ENCODE results near the gene SEC14L3.
A peak's percentile ranks its signal among the peaks of the same experiment; 100 is the strongest.

Gene SEC14L3

DNA sequence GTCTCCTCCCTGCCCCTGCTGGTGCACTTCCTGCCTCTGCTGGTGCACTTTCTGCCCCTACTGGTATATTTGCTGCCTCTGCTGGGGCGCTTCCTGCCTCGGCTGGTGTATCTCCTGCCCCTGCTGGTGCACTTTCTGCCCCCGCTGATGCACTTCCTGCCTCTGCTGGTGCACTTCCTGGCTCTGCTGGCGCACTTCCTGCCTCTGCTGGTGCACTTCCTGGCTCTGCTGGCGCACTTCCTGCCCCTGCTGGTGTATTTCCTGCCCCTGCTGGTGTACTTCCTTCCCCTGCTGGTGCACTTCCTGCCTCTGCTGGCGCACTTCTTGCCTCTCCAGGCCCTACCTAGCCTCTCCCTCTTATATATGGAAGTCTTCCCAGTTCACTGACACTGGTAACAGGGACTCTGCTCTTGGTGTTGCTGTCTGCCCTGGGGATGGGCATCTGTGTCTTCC lies 36.1 kb downstream of the SEC14L3 start:
- peak; percentile 62 for TF ChIP-seq SPI1 (IDR thresholded peaks at IDR 0.05; ENCODE audit: borderline replicate concordance, low read depth)
- TF ChIP-seq GABPA (IDR thresholded peaks at IDR 0.05; ENCODE audit: low read depth): peak; percentile 74
- no peak for TF ChIP-seq POLR2AphosphoS5 (IDR thresholded peaks at IDR 0.05; ENCODE audit: low read depth)
- Histone ChIP-seq H3K27me3 (ENCODE audit: insufficient read depth, poor library complexity, severe bottlenecking) (no peaks in the 10 kb centered on the region), H3K27ac (replicated peaks) (no peak overlapping the region; the same call in 1 of the 2 replicates), H3K4me3 (replicated peaks; ENCODE audit: insufficient read depth, low read length) (no peak overlapping the region)
- DNase-seq (ENCODE audit: low read depth in 1 of 2, low spot score in 1 of 2): peak; percentile 57 to 62

DNA sequence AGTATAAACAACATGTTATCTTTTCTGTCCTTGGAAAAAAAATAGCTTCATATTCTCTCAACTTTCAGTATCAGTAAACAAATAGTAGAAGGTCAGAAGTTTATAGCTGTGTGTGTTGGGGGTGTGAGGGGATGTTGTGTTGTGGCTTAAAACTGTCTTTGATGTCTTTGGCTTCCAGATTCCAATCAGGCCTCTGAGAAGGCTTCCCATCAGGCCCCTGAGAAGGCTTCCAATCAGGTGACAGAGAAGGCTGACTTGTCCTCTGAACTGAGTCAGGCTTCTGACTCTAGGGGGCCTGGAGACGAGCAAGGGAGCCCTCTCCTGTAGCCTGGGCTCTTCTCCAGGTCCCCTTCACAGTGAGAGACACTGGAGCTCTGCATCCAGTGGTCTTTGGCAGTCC lies 37.0 kb downstream of the SEC14L3 start:
- Histone ChIP-seq H3K27ac (replicated peaks) (no peak overlapping the region), H3K27me3 (ENCODE audit: insufficient read depth, poor library complexity, severe bottlenecking) (no peaks in the 10 kb centered on the region), H3K4me3 (replicated peaks; ENCODE audit: insufficient read depth, low read length) (no peak overlapping the region)
- DNase-seq (ENCODE audit: low read depth in 1 of 2, low spot score in 1 of 2): no peak
- TF ChIP-seq GABPA (IDR thresholded peaks at IDR 0.05; ENCODE audit: low read depth) (no peak), CTCF (IDR thresholded peaks at IDR 0.05; ENCODE audit: insufficient read depth, low read length) (no peak), POLR2AphosphoS5 (IDR thresholded peaks at IDR 0.05; ENCODE audit: low read depth) (no peak), SPI1 (IDR thresholded peaks at IDR 0.05; ENCODE audit: borderline replicate concordance, low read depth) (no peak), REST (IDR thresholded peaks at IDR 0.05; ENCODE audit: insufficient replicate concordance, low read depth) (no peak)

DNA sequence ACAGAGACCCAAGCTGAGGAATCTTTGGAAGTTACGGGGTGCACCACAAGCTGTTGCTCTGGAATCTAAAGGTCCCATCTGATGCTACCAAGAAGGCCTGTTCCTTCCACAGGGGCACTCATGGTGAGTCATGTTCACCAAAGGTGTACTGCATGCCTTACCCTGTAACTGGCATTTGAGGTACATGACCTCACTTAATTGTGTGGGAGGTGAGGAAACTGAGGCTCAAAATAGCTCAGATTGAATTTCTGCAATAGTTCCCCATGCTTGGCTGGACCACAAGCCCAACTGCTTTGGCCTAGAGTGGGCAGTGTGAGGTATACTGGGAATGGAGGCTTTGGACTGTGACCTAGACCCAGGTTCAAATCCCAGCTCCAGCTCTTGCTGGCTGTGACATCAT lies 38.0 kb downstream of the SEC14L3 start:
- no peak for DNase-seq (ENCODE audit: low read depth in 1 of 2, low spot score in 1 of 2)
- TF ChIP-seq CTCF (IDR thresholded peaks at IDR 0.05; ENCODE audit: insufficient read depth, low read length) (no peak), POLR2AphosphoS5 (IDR thresholded peaks at IDR 0.05; ENCODE audit: low read depth) (no peak), REST (IDR thresholded peaks at IDR 0.05; ENCODE audit: insufficient replicate concordance, low read depth) (no peak), GABPA (IDR thresholded peaks at IDR 0.05; ENCODE audit: low read depth) (no peak), SPI1 (IDR thresholded peaks at IDR 0.05; ENCODE audit: borderline replicate concordance, low read depth) (no peak)
- Histone ChIP-seq H3K27ac (replicated peaks) (no peak overlapping the region), H3K27me3 (ENCODE audit: insufficient read depth, poor library complexity, severe bottlenecking) (no peaks in the 10 kb centered on the region), H3K4me3 (replicated peaks; ENCODE audit: insufficient read depth, low read length) (no peak overlapping the region)

DNA sequence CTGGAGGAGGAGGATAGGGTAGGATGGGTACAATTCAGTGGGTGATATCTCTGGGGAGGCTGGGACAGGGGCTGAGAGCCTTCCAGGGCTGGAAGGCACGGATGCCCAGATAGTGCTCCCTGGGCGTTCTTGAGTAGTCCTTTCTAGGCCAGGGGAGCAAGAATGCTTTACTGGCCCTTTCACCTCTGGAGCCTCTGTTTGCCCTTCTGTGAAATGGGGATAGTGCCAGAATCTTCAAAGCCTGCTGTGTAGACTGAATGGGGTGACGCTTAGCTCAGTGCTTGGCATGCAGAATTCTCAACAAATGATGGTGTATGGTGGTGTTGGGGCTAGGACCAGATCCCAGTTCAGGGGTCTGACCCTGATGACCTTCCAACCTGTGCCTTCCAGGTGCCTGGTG lies 38.6 kb downstream of the SEC14L3 start:
- no peak for TF ChIP-seq POLR2AphosphoS5 (IDR thresholded peaks at IDR 0.05; ENCODE audit: low read depth)
- no peak for TF ChIP-seq SPI1 (IDR thresholded peaks at IDR 0.05; ENCODE audit: borderline replicate concordance, low read depth)
- no peak for DNase-seq (ENCODE audit: low read depth in 1 of 2, low spot score in 1 of 2)
- Histone ChIP-seq H3K27me3 (ENCODE audit: insufficient read depth, poor library complexity, severe bottlenecking) (no peaks in the 10 kb centered on the region), H3K4me3 (replicated peaks; ENCODE audit: insufficient read depth, low read length) (no peak overlapping the region), H3K27ac (replicated peaks) (no peak overlapping the region)

DNA sequence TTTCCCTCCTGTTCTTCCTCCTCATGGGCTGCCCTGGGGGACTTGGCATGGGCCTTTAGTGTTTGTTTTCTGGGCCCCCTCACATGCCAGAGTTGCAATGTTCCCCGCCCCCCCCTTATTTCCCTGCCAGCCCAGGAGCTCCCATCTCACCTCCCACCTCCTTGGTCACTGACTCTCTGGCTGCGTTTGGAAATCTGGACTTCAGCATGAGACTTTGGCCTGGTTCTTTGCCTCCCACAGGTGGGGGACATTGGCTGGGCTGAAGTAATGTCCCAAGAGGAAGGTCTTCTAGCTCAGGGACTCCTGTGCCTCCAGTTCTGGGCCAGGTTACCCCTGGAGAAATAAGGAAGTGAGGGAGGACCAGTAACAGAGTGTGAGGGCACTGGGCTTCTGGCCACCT lies 39.3 kb downstream of the SEC14L3 start:
- no peak overlapping the region for H3K27ac ChIP-seq (replicated peaks)
- no peaks in the 10 kb centered on the region for H3K27me3 ChIP-seq (ENCODE audit: insufficient read depth, poor library complexity, severe bottlenecking)
- H3K4me3 ChIP-seq (replicated peaks; ENCODE audit: insufficient read depth, low read length): no peak overlapping the region
- DNase-seq (ENCODE audit: low read depth in 1 of 2, low spot score in 1 of 2): no peak
- TF ChIP-seq SPI1 (IDR thresholded peaks at IDR 0.05; ENCODE audit: borderline replicate concordance, low read depth) (peak; percentile 35; the same call in 1 of the 2 replicates), GABPA (IDR thresholded peaks at IDR 0.05; ENCODE audit: low read depth) (no peak), POLR2AphosphoS5 (IDR thresholded peaks at IDR 0.05; ENCODE audit: low read depth) (no peak), REST (IDR thresholded peaks at IDR 0.05; ENCODE audit: insufficient replicate concordance, low read depth) (no peak)

All from HL-60 (cell line).